ENCODE results near the gene DAZAP1. TPM values are rescaled to one million over a fixed set of nuclear protein-coding genes. Genes with fewer than 3 reads are reported as not detected.

Gene DAZAP1
- total and polyA plus RNA-seq, 7 donors: 28.2 to 132 (median 51.1) TPM

DNA sequence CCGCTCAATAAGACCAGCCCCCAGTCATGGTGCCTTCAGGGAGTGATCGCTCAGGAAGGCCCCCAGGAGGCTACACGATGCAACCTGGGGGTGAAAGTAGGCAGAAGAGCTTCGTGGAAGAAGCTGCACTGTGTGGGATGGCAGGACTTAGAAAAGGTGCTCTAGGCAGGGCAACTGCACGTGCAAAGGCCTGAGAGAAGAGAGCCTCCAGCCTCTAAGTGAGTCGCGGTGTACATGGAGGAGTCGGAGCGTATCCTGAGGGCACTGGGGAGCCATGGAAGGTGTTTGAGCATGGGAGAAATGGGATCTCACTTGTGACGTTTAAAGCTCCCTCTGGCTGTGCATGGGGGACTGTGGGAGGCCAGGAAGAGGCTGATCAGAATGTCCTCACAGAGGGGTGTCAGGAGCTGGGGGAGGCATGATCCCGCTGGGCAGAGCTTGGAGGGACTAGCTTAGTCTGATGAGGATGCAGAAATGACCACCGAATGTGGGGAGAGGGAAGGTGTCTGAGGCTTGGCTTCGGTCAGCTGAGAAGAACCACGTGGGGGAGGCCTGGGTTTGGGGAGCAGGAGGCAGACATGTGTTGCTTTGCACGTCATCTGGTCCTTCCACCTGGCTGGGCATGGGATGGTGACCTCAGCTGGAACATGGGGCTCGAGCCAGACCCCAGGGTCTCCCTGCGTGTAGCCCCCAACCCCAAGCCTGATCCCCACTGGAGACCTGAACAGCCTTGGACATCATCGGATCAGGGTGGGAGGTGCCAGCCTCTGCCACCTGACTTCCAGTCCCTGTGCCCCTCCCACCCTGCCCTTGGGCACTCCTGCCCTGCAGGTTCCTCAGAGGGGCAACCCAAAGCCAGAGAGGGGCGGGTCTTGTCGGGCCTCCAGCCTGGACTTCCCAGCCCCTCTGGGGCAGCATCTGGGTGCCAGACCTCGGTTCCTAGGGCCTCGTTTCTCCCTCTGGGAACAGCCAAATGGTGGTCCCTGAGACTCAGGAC is 43.6 kb downstream of the DAZAP1 start:
- peaks cover 83 to 100% (median 98%) of the 10 kb centered on the region in 3 donors for H3K27me3 ChIP-seq
- H3K4me3 ChIP-seq: no peak overlapping the region
- H3K27ac ChIP-seq: no peak overlapping the region
- no peak for TF ChIP-seq POLR2A (IDR thresholded peaks at IDR 0.05)
- TF ChIP-seq, protein P1, sequence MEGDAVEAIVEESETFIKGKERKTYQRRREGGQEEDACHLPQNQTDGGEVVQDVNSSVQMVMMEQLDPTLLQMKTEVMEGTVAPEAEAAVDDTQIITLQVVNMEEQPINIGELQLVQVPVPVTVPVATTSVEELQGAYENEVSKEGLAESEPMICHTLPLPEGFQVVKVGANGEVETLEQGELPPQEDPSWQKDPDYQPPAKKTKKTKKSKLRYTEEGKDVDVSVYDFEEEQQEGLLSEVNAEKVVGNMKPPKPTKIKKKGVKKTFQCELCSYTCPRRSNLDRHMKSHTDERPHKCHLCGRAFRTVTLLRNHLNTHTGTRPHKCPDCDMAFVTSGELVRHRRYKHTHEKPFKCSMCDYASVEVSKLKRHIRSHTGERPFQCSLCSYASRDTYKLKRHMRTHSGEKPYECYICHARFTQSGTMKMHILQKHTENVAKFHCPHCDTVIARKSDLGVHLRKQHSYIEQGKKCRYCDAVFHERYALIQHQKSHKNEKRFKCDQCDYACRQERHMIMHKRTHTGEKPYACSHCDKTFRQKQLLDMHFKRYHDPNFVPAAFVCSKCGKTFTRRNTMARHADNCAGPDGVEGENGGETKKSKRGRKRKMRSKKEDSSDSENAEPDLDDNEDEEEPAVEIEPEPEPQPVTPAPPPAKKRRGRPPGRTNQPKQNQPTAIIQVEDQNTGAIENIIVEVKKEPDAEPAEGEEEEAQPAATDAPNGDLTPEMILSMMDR (IDR thresholded peaks at IDR 0.05): no peak
- TF ChIP-seq POLR2AphosphoS5 (IDR thresholded peaks at IDR 0.05): no peak
- H3K9me3 ChIP-seq: no peaks in the 10 kb centered on the region
- intact Hi-C loops (cut with DNase I): loop anchor here (10.0 kb wide), 1 partner anchor 314 kb away; no protein-coding TSS in a partner anchor
- no peaks in the 10 kb centered on the region for H3K36me3 ChIP-seq
- WGBS, 2 donors: 51 to 58% methylated on average over 22 of the region's 22 CpGs
- DNase-seq: no peak
- peaks cover 0 to 40% (median 32%) of the 10 kb centered on the region in 4 donors for H3K4me1 ChIP-seq

DNA sequence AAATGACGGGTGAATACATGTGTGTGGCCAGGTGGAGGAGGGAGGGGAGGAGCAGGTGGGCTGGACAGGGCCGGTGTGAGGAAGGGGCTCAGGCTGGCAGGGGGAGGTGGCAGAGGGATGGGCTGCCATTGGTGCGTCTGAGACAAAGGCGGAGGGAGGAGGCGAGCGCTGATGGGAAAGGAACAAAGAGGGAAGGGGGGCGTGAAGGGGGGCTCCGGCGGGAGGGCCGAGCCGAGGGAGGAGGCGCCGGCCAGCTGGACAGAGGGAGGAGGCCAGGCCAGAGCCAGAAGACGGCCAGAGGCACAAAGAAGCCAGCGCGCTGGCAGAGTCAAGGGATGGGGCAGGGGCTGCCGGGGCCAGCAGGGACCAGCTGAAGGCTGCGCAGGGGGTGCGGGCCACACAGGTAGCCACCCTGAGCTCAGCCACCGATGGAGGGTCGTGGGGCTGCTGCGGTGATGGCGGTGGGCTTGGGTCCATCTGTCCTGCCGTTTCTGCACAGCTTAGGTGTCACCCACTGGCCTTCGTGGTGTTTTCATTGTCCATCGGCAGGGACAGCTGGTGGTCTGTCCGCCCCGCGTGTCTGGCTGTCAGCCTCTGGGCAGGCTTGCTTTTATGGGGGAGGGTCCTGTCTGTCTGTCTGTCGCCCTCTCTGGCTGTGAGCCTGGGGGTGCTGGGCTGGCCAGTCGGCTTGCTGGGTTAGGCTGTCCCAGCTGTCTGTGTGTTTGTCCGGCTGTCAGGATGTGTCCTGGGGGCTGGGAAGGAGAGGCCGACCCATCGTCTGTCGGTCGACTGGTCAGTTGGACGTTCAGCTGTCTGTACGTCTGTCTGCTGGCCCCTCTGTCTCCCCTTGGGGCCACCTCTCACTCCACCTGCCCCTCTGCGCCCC is 44.8 kb downstream of the DAZAP1 start:
- WGBS, 2 donors: 37 to 38% methylated on average over 39 of the region's 39 CpGs
- Histone ChIP-seq H3K27ac (no peak overlapping the region), H3K9me3 (no peaks in the 10 kb centered on the region), H3K4me3 (no peak overlapping the region), H3K36me3 (no peaks in the 10 kb centered on the region), H3K27me3 (peaks cover 83 to 100% (median 98%) of the 10 kb centered on the region in 3 donors), H3K4me1 (peaks cover 0 to 40% (median 30%) of the 10 kb centered on the region in 4 donors)
- intact Hi-C loops (cut with DNase I): loop anchor here (10.0 kb wide), 1 partner anchor 313 kb away; no protein-coding TSS in a partner anchor
- TF ChIP-seq, protein P1 (IDR thresholded peaks at IDR 0.05): no peak
- TF ChIP-seq POLR2A (IDR thresholded peaks at IDR 0.05) (no peak), POLR2AphosphoS5 (IDR thresholded peaks at IDR 0.05) (no peak), EP300 (IDR thresholded peaks at IDR 0.05) (no peak)
- DNase-seq: no peak

DNA sequence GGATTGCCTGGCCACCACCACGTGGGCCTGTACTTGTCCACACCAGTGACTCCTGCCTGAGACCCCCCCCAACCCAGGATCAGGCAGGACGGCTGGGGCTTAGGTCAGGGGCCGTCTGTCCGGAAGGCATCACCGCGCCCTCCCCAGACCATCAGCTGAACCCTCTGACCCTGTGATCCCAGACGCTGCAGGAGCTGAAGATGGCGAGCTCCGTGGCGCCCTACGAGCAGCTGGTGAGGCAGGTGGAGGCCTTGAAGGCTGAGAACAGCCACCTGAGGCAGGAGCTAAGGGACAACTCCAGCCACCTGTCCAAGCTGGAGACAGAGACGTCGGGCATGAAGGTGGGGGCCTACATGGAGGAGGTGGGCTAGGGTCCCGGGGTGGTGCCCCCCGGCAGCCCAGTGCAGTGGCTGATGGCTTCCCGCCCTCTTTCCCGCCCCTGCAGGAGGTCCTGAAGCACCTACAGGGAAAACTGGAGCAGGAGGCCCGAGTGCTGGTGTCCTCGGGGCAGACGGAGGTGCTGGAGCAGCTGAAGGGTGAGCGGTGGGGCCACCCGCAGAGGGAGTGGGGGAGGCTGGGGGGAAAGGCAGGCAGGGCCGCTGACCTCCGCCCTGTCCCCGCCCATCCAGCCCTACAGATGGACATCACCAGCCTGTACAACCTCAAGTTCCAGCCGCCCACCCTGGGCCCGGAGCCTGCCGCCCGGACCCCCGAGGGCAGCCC is 45.6 kb downstream of the DAZAP1 start:
- DNase-seq: no peak
- Histone ChIP-seq H3K27me3 (peaks cover 84 to 100% (median 98%) of the 10 kb centered on the region in 3 donors), H3K36me3 (no peaks in the 10 kb centered on the region), H3K4me3 (no peak overlapping the region), H3K27ac (peak overlapping the region in 2 of 4 donors; percentile 0 to 20), H3K4me1 (peaks cover 0 to 41% (median 30%) of the 10 kb centered on the region in 4 donors), H3K9me3 (no peaks in the 10 kb centered on the region)
- intact Hi-C loops (cut with DNase I): loop anchor here (10.0 kb wide), 1 partner anchor 312 kb away; no protein-coding TSS in a partner anchor
- TF ChIP-seq, protein P1 (IDR thresholded peaks at IDR 0.05): no peak
- no peak for TF ChIP-seq POLR2AphosphoS5 (IDR thresholded peaks at IDR 0.05)
- TF ChIP-seq POLR2A (IDR thresholded peaks at IDR 0.05): no peak
- TF ChIP-seq EP300 (IDR thresholded peaks at IDR 0.05): no peak
- 44 to 68% methylated on average over 30 of the region's 30 CpGs for WGBS, 2 donors
